Stimulated activated CD8-positive, alpha-beta memory T cell treated with anti-CD3 and anti-CD28 coated beads, Interleukin-2, amount 100 ng/mL, for 1 hour (primary cell): ENCODE results near the gene SCGB1C2.

Experiments used
- DNase-seq, 2 donors: peaks; one replicate each; pipeline ENCODE4 v3.0.0-alpha.2; 2020; ENCODE audit warnings: low read depth in 2 of 2

Gene SCGB1C2

GRCh38 chr17:171871-172270 lies 34.5 kb downstream of the SCGB1C2 start:
- no peak for DNase-seq

- no peak for DNase-seq
Observed at GRCh38 chr17:172401-172800, 35.0 kb downstream of the SCGB1C2 start.

- DNase-seq, result no peak
Observed at GRCh38 chr17:173166-173911, 36.0 kb downstream of the SCGB1C2 start.

GRCh38 chr17:177155-177554 lies 39.8 kb downstream of the SCGB1C2 start:
- no peak for DNase-seq

GRCh38 chr17:177762-178161 lies 40.4 kb downstream of the SCGB1C2 start:
- DNase-seq, result no peak

GRCh38 chr17:178292-179065 lies 41.1 kb downstream of the SCGB1C2 start:
- no peak for DNase-seq

GRCh38 chr17:179066-179432 lies 41.7 kb downstream of the SCGB1C2 start:
- DNase-seq, result no peak

GRCh38 chr17:179781-180380 lies 42.5 kb downstream of the SCGB1C2 start:
- no peak for DNase-seq

- DNase-seq, result no peak
Observed at GRCh38 chr17:180381-181244, 43.2 kb downstream of the SCGB1C2 start.

- no peak for DNase-seq
Observed at GRCh38 chr17:181245-182049, 44.1 kb downstream of the SCGB1C2 start, which contains the start of gene DOC2B. TSS of gene DOC2B (minus strand) at chr17:181650. CDS start at chr17:181479, 171 bp downstream.

- DNase-seq, result no peak
Observed at GRCh38 chr17:182050-182751, 44.8 kb downstream of the SCGB1C2 start.

- no peak for DNase-seq
Observed at GRCh38 chr17:183021-183420, 45.7 kb downstream of the SCGB1C2 start.

GRCh38 chr17:185445-186138 lies 48.2 kb downstream of the SCGB1C2 start:
- DNase-seq, result no peak

- DNase-seq, result no peak
Observed at GRCh38 chr17:187130-187529, 49.8 kb downstream of the SCGB1C2 start.
